NCI-H128 (cell line): ENCODE data around the gene HSPA5.
"Not testable (repeated sequence)": the region's sequence is repeated elsewhere in the genome, so short reads cannot be mapped to it uniquely, and the experiment has no call there.

Experiments
- DNase-seq: peaks from one replicate; lab custom pipeline; 2025; ENCODE audit not compliant: unreplicated experiment; lab: John Stamatoyannopoulos, UW

HSPA5 gene

DNA sequence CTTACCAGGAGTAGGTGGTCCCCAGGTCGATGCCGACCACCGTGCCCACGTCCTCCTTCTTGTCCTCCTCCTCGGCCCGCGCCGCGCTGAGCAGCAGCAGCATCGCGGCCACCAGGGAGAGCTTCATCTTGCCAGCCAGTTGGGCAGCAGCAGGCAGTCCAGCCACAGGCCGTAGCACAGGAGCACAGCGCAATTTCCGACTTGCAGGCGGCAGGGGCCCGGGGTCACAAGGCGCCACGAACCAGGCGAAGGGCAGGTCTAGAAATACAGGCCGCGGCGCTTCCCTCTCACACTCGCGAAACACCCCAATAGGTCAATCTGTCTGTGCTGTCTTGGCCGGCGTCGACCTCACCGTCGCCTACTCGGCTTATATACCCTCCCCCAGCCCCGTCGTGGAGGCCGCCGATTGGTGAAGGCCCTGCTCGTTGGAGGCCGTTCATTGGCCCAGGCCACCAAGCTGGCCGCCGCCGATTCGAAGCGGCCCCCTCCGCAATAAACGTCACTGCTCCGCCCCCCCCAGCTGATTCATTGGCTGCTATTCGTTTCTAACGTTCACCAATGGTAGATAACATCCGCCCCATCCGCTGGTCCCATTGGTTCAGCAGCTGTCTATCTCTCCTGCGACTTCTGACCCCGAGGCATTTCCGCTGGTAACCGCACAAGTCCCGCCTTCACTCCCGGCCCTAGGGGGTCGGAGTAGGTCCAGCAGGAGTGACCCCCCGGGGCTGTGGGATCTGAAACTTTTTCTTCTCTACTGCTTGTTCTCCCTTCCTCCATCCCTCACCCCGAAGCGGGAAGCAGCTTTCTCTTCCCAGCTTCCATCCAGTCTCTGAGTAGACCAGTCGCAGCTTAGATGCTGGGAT, at the start of gene HSPA5:
Gene HSPA5, minus strand, starts transcription at position 344 of the 863 bp plus-strand sequence. Its CDS starts 217 bp downstream, at position 127.
- peak; percentile 97 for DNase-seq

DNA sequence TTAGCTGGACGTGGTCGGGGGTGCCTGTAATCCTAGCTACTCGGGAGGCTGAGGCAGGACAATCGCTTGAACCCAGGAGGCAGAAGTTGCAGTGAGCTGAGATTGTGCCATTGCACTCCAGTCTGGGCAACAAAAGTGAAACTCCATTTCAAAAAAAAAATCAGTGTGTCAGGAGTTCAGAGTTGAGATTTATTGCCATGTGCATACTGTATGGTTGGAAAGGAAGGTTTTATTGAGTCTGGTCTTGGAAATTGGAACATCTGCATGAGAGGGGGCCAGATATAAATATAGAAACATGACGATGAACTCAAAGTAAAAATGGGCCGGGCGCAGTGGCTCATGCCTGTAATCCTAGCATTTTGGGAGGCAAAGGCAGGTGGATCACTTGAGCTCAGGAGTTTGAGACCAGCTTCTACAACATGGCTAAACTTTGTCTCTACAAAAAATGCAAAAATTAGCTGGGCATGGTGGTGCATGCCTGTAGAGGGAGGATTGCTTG, 45.8 kb upstream of the HSPA5 start:
- not testable (repeated sequence) for DNase-seq

- no peak for DNase-seq
These were observed 43.7 kb upstream of the HSPA5 start for GRCh38 chr9:125284855-125285254.

DNA sequence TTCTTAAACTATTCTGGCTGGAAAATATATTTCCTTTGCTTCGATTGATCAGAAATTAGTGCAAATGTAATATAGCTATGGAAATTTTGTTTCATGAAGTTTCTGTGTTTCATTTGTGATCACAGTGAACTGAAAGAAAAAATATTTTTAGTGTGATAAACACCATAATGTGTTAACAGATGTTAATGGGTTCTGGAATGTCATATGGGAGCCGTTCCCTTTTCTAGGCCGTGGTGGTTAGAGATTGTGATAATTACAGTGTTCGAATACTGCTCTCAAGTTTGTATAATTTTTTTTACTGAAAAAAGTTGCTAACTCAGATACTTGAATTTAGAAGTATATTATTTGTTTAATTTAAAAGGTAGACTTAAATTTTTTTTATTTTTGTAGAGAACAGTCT, 39.8 kb upstream of the HSPA5 start:
- no peak for DNase-seq

DNA sequence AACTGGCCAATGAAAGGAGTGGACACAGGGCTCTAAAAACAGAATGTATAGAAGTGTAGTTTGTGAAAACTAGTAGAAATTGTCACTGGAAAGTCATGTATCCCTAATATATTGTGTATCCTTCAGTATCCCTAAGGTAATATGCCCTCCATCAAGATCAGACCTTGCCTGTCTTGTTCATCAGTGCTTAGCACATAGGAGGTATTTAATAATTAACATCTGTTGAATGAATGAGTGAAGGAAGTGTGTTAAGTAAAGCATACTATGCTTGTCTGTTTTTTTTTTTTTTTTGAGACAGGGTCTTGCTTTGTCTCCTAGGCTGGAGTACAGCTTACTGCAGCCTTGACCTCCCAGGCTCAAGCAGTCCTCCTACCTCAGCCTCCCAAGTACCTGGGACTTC, 36.3 kb upstream of the HSPA5 start:
- DNase-seq = no peak

GRCh38 chr9:125276771-125277170, 35.6 kb upstream of the HSPA5 start:
- no peak for DNase-seq

- no peak for DNase-seq
These were observed 31.6 kb upstream of the HSPA5 start for GRCh38 chr9:125272697-125273096.

DNA sequence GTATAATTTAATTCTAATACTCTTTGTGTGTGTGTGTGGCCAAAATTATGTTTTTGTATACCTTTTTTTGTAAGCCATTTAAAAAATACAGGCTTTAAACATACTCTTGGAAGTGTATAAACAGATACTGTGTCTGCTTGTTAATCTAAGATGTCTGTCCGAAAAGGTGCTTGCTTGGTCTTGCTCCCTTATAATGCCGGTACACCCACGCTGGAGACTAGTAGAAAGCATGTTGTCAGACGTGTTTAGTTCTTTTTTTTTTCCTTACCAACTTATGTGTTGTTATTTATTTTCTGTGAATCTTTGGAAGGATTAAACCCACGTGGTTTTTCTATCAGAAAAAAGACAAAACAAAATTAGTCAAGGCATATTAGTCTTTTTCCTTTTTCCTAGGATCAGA, 29.9 kb upstream of the HSPA5 start:
- DNase-seq = no peak

GRCh38 chr9:125269014-125269397, 27.9 kb upstream of the HSPA5 start:
- no peak for DNase-seq

DNA sequence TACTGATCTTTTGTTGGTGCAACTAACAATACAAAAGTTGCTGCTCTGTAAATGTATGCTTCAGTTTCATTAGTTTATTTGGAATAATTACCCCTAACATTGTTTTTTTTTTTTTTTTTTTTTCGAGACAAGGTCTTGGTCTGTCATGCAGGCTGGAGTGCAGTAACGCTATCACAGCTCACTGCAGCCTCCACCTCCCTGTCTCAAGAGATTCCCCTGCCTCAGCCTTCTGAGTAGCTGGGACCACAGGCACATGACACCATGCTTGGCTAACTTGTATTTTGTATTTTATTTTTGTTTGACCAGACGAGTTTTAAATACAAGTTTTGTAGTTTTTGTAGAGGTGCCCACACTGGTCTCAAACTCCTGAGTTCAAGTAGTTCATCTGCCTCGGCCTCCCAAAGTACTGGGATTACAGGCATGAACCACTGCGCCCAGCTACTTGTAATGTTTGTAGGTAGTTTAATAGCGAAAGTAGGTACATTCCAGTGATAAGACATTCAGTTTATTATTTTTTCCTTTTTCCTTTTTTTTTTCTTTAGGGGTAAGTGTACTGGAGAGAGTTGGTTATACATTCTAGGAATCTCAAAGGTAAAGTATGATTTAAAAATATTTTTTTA, 27.4 kb upstream of the HSPA5 start:
- DNase-seq = no peak

DNA sequence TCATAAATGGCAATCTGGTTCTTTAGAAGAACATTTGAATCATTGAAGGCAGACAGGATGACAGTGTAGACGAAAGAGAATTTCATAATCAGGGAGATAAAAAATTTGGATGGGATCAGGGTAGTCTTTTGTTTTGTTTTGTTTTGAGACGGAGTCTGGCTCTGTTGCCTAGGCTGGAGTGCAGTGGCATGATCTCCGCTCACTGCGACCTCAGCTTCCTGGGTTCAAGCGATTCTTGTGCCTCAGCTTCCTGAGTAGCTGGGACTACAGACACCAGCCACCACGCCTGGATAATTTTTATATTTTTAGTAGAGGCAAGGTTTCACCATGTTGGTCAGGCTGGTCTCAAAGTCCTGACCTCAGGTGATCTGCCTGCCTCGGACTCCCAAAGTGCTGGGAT, 22.9 kb upstream of the HSPA5 start:
- DNase-seq = not testable (repeated sequence)

- DNase-seq = no peak
These were observed 21.3 kb upstream of the HSPA5 start for GRCh38 chr9:125262294-125262991.

- peak; percentile 65 for DNase-seq
These were observed 20.6 kb upstream of the HSPA5 start, which contains the start of gene GAPVD1 for GRCh38 chr9:125261501-125262293. TSS of gene GAPVD1 (plus strand) at chr9:125261826. CDS start at chr9:125298922, 37,096 bp downstream.

DNA sequence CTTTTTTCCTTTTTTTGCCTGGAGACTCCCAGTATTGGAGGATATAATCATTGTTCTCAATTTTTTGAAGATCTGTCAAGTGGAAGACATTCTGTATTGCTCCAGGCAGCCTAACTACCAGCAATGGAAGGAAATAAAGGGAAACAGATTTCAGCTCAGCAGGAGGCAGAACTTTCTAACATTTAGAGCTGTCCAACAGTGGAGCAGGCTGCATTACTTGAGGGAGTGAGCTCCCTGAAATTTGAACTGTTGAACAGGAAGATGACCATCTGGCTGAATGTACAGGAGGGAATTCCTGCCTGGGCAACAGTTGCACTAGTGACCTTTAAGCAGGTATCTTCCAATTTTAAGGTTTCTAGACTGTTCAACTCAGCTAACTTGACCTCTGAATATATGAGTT, 19.4 kb upstream of the HSPA5 start:
- DNase-seq = no peak

- DNase-seq = no peak
These were observed 17.8 kb upstream of the HSPA5 start for GRCh38 chr9:125258832-125259534.

DNA sequence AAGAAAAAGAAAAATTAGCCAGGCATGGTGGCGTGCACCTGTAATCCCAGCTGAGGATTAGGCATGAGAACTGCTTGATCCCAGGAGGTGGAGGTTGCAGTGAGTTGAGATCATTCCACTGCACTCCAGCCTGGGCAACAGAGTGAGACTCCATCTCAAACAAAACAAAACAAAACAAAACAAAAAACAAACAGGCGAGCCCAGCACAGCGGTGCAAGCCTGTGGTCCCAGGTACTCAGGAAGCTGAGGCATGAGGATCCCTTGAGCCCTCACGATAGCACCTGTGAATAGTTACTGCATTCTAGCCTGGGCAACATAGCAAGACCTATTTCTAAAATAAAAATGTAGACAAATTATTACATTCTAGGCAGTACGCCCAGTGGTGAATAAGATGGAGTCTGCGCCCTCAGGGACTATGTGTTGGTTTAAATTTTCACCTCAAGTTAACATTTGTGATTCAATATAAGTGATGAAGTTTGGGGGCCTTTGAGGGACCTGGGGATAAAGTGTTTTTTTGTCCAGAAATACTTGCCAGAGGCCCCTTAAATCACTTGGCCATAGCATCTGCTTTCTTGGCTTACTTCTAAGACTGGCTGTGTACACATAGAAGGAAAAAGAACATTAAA, 17.1 kb upstream of the HSPA5 start:
- DNase-seq = no peak

GRCh38 chr9:125255781-125256391, 14.7 kb upstream of the HSPA5 start:
- DNase-seq = no peak

GRCh38 chr9:125254231-125254630, 13.1 kb upstream of the HSPA5 start:
- no peak for DNase-seq

- DNase-seq = no peak
These were observed 5.1 kb upstream of the HSPA5 start for GRCh38 chr9:125246261-125246667.
